HepG2 (cell line): ENCODE results near the gene CTRL. TPM values are rescaled to one million over a fixed set of nuclear protein-coding genes. Genes with fewer than 3 reads are reported as not detected.
A peak's percentile ranks its signal among the peaks of the same experiment; 100 is the strongest.

Experiments used
- ATAD3A ChIP-seq: sonication (generic); formaldehyde crosslinking; IDR thresholded peaks from 2 replicates; pipeline ENCODE4 v1.4.0; 2020; ENCODE audit warnings: missing genetic modification reagents
- CBX1 ChIP-seq: IDR thresholded peaks from one replicate; pipeline ENCODE4 v1.6.1; 2016; ENCODE audit warnings: antibody characterized with exemption, low read depth
- CSRNP1 ChIP-seq: sonication (generic); formaldehyde crosslinking; IDR thresholded peaks from 2 replicates; pipeline ENCODE4 v1.8.1; 2023; ENCODE audit warnings: mild to moderate bottlenecking, missing genetic modification reagents
- GABPA ChIP-seq, 2 experiments: IDR thresholded peaks; 2 replicates each; pipeline ENCODE4 v1.6.1; 2011 to 2016; ENCODE audit warnings: low read depth in 2 of 2, low read length in 1 of 2, missing biosample characterization in 1 of 2, missing genetic modification characterization in 1 of 2
- GZF1 ChIP-seq: sonication (generic); formaldehyde crosslinking; IDR thresholded peaks from 2 replicates; pipeline ENCODE4 v1.5.1; 2020; ENCODE audit warnings: mild to moderate bottlenecking, missing genetic modification reagents
- HMGA1 ChIP-seq: sonication (generic); formaldehyde crosslinking; conservative IDR thresholded peaks from 2 replicates; pipeline ENCODE4 v1.4.0; 2020; ENCODE audit warnings: missing genetic modification reagents
- HOXA3 ChIP-seq: sonication (generic); formaldehyde crosslinking; IDR thresholded peaks from 2 replicates; pipeline ENCODE4 v1.5.0; 2020; ENCODE audit warnings: missing genetic modification reagents
- KDM4B ChIP-seq: sonication (generic); formaldehyde crosslinking; IDR thresholded peaks from 2 replicates; pipeline ENCODE4 v1.4.0; 2020; ENCODE audit warnings: missing genetic modification reagents
- KLF16 ChIP-seq, 2 experiments: sonication (generic) in 1 of 2; formaldehyde crosslinking in 1 of 2; IDR thresholded peaks; 2 replicates each; pipeline versions ENCODE4 v1.6.1 to v1.8.0; 2016 to 2023; ENCODE audit warnings: missing genetic modification reagents in 2 of 2, missing compliant biosample characterization in 1 of 2
- PTBP1 ChIP-seq: fragments of 200-400 bp; formaldehyde crosslinking; IDR thresholded peaks from 2 replicates; pipeline ENCODE4 v1.6.1; 2018; ENCODE audit warnings: low read length, low read depth; ENCODE audit not compliant: poor library complexity, severe bottlenecking
- SIN3B ChIP-seq: fragments of 150-350 bp; IDR thresholded peaks from 2 replicates; pipeline ENCODE4 v1.6.1; 2014; ENCODE audit warnings: low read length
- SIX1 ChIP-seq: sonication (generic); formaldehyde crosslinking; IDR thresholded peaks from 2 replicates; pipeline ENCODE4 v1.4.0; 2020; ENCODE audit warnings: missing genetic modification reagents, borderline replicate concordance
- SRSF4 ChIP-seq: fragments of 200-400 bp; formaldehyde crosslinking; IDR thresholded peaks from one replicate; pipeline ENCODE4 v1.6.1; 2018; ENCODE audit warnings: mild to moderate bottlenecking, low read depth, low read length, moderate library complexity; ENCODE audit not compliant: poor library complexity, severe bottlenecking
- USF2 ChIP-seq, 2 experiments: sonication (generic) in 1 of 2; formaldehyde crosslinking in 1 of 2; IDR thresholded peaks; 2 replicates each; pipeline versions ENCODE4 v1.5.1 to v1.6.1; 2011 to 2020; ENCODE audit warnings: borderline replicate concordance in 1 of 2, low read depth in 1 of 2, low read length in 1 of 2, mild to moderate bottlenecking in 1 of 2, missing genetic modification reagents in 1 of 2, moderate library complexity in 1 of 2
- ZBTB21 ChIP-seq: sonication (generic); formaldehyde crosslinking; IDR thresholded peaks from 2 replicates; pipeline ENCODE4 v1.4.0; 2020; ENCODE audit warnings: missing genetic modification reagents
- ZFY ChIP-seq: sonication (generic); formaldehyde crosslinking; IDR thresholded peaks from 2 replicates; pipeline ENCODE4 v1.4.0; 2020; ENCODE audit warnings: missing genetic modification reagents
- ZNF747 ChIP-seq: sonication (generic); formaldehyde crosslinking; IDR thresholded peaks from 2 replicates; pipeline ENCODE4 v1.8.1; 2023; ENCODE audit warnings: missing genetic modification reagents, mild to moderate bottlenecking, borderline replicate concordance
- polyA plus RNA-seq, 8 experiments: library from polyadenylated mRNA; depleted of rRNA in 3 of 8; stranded (reverse) in 7 of 8; unstranded in 1 of 8; fragments of >200 nt; fragmentation: Illumina TruSeq in 4 of 8; extraction: Trizol in 4 of 8; gene quantifications; 2 replicates each; pipeline versions ENCODE4 v1.2.1 to v1.2.3, GENCODE V29; 2011 to 2016; ENCODE audit warnings: low read depth in 4 of 8, missing spikeins in 1 of 8, mixed read lengths in 1 of 8; ENCODE audit not compliant: insufficient read depth in 1 of 8
- total RNA-seq, 5 experiments: library from RNA; depleted of rRNA; stranded (reverse); fragments of >200 nt; fragmentation: Illumina TruSeq; extraction: Trizol; gene quantifications; 2 replicates each; pipeline ENCODE4 v1.2.3, GENCODE V29; 2016; ENCODE audit warnings: low read depth in 1 of 5
- TF ChIP-seq, protein P1 (sequence below): sonication (generic); formaldehyde crosslinking; IDR thresholded peaks from 2 replicates; pipeline ENCODE4 v1.8.1; 2023; ENCODE audit warnings: missing genetic modification reagents, inconsistent platforms, borderline replicate concordance
- TF ChIP-seq, protein P2 (sequence below): sonication (generic); formaldehyde crosslinking; IDR thresholded peaks from 2 replicates; pipeline ENCODE4 v1.5.1; 2020; ENCODE audit warnings: mild to moderate bottlenecking, missing genetic modification reagents, borderline replicate concordance
- TF ChIP-seq, protein P3 (sequence below): sonication (generic); formaldehyde crosslinking; IDR thresholded peaks from 2 replicates; pipeline ENCODE4 v1.8.0; 2022; ENCODE audit warnings: mild to moderate bottlenecking, missing genetic modification reagents; ENCODE audit not compliant: insufficient replicate concordance

CTRL gene
- total and polyA plus RNA-seq, 2 of the 13 experiments (the other 11 are each of a cell fraction or from before 2014, with no cell fraction given) = 1.9 to 2.7 TPM

DNA sequence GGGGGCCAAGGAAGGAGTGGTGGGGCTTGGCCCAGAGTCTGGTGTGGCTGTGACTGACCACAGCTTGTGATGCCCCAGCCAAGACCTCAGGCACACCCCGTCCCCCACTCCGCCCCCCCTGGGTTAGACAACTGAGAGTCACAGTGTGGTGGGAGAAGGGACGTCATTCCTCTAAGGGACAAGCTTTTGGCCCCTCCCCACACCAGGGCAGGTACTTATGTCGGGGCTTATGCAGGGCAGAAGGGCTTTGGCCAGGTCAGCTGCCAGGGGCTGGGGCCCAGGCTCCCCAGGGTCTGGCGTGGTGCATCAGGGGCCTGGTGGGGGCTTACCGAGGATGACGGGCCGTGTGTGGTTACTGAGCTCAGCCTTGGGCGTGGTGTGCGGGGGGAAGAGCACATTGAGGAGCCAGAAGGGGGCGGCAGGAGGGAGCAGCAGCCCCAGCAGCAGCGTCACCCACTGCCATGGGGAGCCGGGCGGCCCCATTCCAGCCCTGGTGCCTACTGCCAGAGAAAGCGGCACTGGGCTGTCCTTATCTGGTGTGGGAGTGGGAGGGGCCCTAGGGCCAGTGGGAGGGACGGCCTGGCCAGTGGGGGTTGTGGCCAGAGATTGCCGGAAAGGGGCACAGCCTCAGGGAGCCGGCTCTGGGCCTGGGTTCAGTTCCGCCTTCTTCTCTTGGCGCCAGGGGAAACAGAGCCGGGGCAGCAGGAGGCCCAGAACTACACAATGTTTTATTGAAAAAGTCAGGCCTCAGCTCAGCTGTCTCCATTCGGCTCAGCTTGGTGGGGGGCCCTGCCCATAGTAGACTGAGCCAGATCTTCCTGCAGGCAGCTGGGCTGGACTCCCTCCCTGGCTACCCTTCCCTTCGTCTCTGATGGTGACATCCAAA is 12.2 kb upstream of the CTRL start, which contains the start of gene LCAT (continued):
- TF ChIP-seq PTBP1 (no peak), SIX1 (CRISPR knock-in tag) (no peak), ZBTB21 (peak; percentile 28; the same call in 1 of the 2 replicates), SRSF4 (no peak), KDM4B (CRISPR knock-in tag) (no peak), CBX1 (peak; percentile 76), ATAD3A (CRISPR knock-in tag) (no peak), SIN3B (no peak), USF2 (IDR thresholded peaks at IDR 0.05; ENCODE audit: low read depth, low read length) (no peak), USF2 (CRISPR knock-in tag; IDR thresholded peaks at IDR 0.05; ENCODE audit: borderline replicate concordance) (peak; percentile 35; the same call in 1 of the 2 replicates), CSRNP1 (CRISPR knock-in tag) (peak; percentile 92), HMGA1 (CRISPR knock-in tag) (no peak), GABPA (IDR thresholded peaks at IDR 0.05; ENCODE audit: low read depth, low read length) (no peak), GABPA (CRISPR knock-in tag; IDR thresholded peaks at IDR 0.05; ENCODE audit: low read depth) (peak; percentile 60), ZNF747 (peak; percentile 96), KLF16 (CRISPR knock-in tag; IDR thresholded peaks at IDR 0.05) (peak in 1 of 2 experiments; percentile 59; a peak in 1 of 4 replicates), HOXA3 (CRISPR knock-in tag) (no peak; the same call in none of the 2 replicates), ZFY (CRISPR knock-in tag) (peak; percentile 36; the same call in 1 of the 2 replicates), GZF1 (CRISPR knock-in tag) (no peak)
- TF ChIP-seq, protein P1, sequence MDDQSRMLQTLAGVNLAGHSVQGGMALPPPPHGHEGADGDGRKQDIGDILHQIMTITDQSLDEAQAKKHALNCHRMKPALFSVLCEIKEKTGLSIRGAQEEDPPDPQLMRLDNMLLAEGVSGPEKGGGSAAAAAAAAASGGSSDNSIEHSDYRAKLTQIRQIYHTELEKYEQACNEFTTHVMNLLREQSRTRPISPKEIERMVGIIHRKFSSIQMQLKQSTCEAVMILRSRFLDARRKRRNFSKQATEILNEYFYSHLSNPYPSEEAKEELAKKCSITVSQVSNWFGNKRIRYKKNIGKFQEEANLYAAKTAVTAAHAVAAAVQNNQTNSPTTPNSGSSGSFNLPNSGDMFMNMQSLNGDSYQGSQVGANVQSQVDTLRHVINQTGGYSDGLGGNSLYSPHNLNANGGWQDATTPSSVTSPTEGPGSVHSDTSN (CRISPR knock-in tag) = no peak
- TF ChIP-seq, protein P2, sequence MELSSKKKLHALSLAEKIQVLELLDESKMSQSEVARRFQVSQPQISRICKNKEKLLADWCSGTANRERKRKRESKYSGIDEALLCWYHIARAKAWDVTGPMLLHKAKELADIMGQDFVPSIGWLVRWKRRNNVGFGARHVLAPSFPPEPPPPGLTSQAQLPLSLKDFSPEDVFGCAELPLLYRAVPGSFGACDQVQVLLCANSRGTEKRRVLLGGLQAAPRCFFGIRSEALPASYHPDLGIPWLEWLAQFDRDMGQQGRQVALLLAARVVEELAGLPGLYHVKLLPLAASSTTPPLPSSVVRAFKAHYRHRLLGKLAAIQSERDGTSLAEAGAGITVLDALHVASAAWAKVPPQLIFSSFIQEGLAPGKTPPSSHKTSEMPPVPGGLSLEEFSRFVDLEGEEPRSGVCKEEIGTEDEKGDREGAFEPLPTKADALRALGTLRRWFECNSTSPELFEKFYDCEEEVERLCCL = no peak
- TF ChIP-seq, protein P3, sequence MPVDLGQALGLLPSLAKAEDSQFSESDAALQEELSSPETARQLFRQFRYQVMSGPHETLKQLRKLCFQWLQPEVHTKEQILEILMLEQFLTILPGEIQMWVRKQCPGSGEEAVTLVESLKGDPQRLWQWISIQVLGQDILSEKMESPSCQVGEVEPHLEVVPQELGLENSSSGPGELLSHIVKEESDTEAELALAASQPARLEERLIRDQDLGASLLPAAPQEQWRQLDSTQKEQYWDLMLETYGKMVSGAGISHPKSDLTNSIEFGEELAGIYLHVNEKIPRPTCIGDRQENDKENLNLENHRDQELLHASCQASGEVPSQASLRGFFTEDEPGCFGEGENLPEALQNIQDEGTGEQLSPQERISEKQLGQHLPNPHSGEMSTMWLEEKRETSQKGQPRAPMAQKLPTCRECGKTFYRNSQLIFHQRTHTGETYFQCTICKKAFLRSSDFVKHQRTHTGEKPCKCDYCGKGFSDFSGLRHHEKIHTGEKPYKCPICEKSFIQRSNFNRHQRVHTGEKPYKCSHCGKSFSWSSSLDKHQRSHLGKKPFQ (CRISPR knock-in tag) = peak; percentile 86
